Activated T-cell treated with anti-CD3 and anti-CD28 coated beads for 1 hour (primary cell): Measurements from ENCODE around the gene PRDM16.

Experiments
- DNase-seq: peaks from one replicate; pipeline ENCODE4 v3.0.0-alpha.2; 2020; ENCODE audit warnings: low read depth

PRDM16 gene

GRCh38 chr1:3475839-3476573 is 407.0 kb downstream of the PRDM16 start:
- no peak for DNase-seq

GRCh38 chr1:3476666-3477065 is 407.7 kb downstream of the PRDM16 start:
- DNase-seq, result no peak

- no peak for DNase-seq
These were observed 408.4 kb downstream of the PRDM16 start for GRCh38 chr1:3477241-3477995.

- no peak for DNase-seq
These were observed 409.2 kb downstream of the PRDM16 start for GRCh38 chr1:3478187-3478586.

- DNase-seq, result no peak
These were observed 410.7 kb downstream of the PRDM16 start for GRCh38 chr1:3479511-3480368.

- DNase-seq, result no peak
These were observed 411.3 kb downstream of the PRDM16 start for GRCh38 chr1:3480369-3480719.

GRCh38 chr1:3481046-3481445 is 412.0 kb downstream of the PRDM16 start:
- DNase-seq, result no peak

GRCh38 chr1:3481836-3482375 is 412.9 kb downstream of the PRDM16 start:
- no peak for DNase-seq

GRCh38 chr1:3482378-3482849 is 413.4 kb downstream of the PRDM16 start:
- DNase-seq, result no peak

- DNase-seq, result no peak
These were observed 414.4 kb downstream of the PRDM16 start for GRCh38 chr1:3483380-3483779.

- DNase-seq, result peak; percentile 40
These were observed 414.9 kb downstream of the PRDM16 start for GRCh38 chr1:3483801-3484444.

GRCh38 chr1:3485016-3485415 is 416.0 kb downstream of the PRDM16 start:
- no peak for DNase-seq
